Neural cell (in vitro differentiated cells): ENCODE results near the gene CLEC14A.

Experiments
- CTCF ChIP-seq: fragments of 450-650 bp; IDR thresholded peaks from 2 replicates; pipeline ENCODE4 v1.5.1; 2014; ENCODE audit warnings: antibody characterized with exemption, mild to moderate bottlenecking, moderate library complexity; ENCODE audit not compliant: poor library complexity, severe bottlenecking
- EP300 ChIP-seq: fragments of 450-650 bp; conservative IDR thresholded peaks from 2 replicates; pipeline ENCODE4 v1.6.1; 2014; ENCODE audit warnings: antibody characterized with exemption, mild to moderate bottlenecking, moderate library complexity; ENCODE audit not compliant: poor library complexity, severe bottlenecking
- EZH2 ChIP-seq: fragments of 200-600, 300-800 bp; shearing (Covaris generic), sonication (generic); IDR thresholded peaks from 2 replicates; pipeline ENCODE4 v1.6.1; 2014; ENCODE audit warnings: antibody characterized with exemption, low read length, borderline replicate concordance, mild to moderate bottlenecking; ENCODE audit not compliant: insufficient read depth, poor library complexity, severe bottlenecking
- MXI1 ChIP-seq: fragments of 450-650 bp; conservative IDR thresholded peaks from 2 replicates; pipeline ENCODE4 v1.6.1; 2014; ENCODE audit warnings: antibody characterized with exemption, mild to moderate bottlenecking; ENCODE audit not compliant: poor library complexity, severe bottlenecking
- POLR2AphosphoS5 ChIP-seq: IDR thresholded peaks from 2 replicates; pipeline ENCODE4 v1.6.1; 2012
- RAD21 ChIP-seq: fragments of 450-650 bp; conservative IDR thresholded peaks from 2 replicates; pipeline ENCODE4 v1.6.1; 2014; ENCODE audit warnings: antibody characterized with exemption, mild to moderate bottlenecking, moderate library complexity
- SMC3 ChIP-seq: fragments of 450-650 bp; conservative IDR thresholded peaks from 2 replicates; pipeline ENCODE4 v1.6.1; 2014; ENCODE audit warnings: antibody characterized with exemption, mild to moderate bottlenecking, moderate library complexity; ENCODE audit not compliant: poor library complexity
- TAF1 ChIP-seq: IDR thresholded peaks from 2 replicates; pipeline ENCODE4 v1.6.1; 2012; ENCODE audit warnings: low read depth
- TF ChIP-seq, protein P1 (sequence below): IDR thresholded peaks from 2 replicates; pipeline ENCODE4 v1.6.1; 2012; ENCODE audit warnings: borderline replicate concordance

DNA sequence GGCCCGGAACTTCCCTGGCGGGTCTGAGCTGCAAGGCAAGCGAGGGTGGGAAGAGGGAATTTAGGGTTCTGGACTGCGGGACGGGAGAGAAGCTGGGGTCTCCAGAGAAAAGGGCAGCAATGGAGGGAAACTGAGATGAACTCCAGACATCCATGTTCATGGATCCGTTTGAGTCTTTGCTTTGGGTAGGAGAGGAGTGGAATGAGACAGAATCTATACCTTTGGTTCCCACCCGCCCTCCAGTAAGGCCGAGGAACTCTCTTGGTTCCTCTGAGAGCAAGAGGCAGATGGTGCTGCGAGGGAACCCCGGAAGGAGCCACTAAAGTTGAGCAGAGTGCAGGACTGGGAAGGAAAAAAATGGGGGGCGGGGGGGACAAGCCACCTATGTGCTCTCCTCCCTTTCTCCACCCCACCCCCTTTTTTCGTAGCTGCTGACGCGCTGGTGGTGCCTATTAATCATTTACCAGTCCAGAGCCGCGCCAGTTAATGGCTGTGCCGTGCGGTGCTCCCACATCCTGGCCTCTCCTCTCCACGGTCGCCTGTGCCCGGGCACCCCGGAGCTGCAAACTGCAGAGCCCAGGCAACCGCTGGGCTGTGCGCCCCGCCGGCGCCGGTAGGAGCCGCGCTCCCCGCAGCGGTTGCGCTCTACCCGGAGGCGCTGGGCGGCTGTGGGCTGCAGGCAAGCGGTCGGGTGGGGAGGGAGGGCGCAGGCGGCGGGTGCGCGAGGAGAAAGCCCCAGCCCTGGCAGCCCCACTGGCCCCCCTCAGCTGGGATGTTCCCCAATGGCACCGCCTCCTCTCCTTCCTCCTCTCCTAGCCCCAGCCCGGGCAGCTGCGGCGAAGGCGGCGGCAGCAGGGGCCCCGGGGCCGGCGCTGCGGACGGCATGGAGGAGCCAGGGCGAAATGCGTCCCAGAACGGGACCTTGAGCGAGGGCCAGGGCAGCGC, 47.0 kb downstream of the CLEC14A start:
- peak; percentile 68 for TF ChIP-seq CTCF
- TF ChIP-seq, protein P1, sequence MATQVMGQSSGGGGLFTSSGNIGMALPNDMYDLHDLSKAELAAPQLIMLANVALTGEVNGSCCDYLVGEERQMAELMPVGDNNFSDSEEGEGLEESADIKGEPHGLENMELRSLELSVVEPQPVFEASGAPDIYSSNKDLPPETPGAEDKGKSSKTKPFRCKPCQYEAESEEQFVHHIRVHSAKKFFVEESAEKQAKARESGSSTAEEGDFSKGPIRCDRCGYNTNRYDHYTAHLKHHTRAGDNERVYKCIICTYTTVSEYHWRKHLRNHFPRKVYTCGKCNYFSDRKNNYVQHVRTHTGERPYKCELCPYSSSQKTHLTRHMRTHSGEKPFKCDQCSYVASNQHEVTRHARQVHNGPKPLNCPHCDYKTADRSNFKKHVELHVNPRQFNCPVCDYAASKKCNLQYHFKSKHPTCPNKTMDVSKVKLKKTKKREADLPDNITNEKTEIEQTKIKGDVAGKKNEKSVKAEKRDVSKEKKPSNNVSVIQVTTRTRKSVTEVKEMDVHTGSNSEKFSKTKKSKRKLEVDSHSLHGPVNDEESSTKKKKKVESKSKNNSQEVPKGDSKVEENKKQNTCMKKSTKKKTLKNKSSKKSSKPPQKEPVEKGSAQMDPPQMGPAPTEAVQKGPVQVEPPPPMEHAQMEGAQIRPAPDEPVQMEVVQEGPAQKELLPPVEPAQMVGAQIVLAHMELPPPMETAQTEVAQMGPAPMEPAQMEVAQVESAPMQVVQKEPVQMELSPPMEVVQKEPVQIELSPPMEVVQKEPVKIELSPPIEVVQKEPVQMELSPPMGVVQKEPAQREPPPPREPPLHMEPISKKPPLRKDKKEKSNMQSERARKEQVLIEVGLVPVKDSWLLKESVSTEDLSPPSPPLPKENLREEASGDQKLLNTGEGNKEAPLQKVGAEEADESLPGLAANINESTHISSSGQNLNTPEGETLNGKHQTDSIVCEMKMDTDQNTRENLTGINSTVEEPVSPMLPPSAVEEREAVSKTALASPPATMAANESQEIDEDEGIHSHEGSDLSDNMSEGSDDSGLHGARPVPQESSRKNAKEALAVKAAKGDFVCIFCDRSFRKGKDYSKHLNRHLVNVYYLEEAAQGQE: no peak
- TF ChIP-seq RAD21: peak; percentile 69
- TF ChIP-seq TAF1: no peak
- TF ChIP-seq EP300: no peak
- no peak for TF ChIP-seq MXI1
- TF ChIP-seq EZH2: no peak
- TF ChIP-seq POLR2AphosphoS5: no peak
- peak; percentile 58 for TF ChIP-seq SMC3
